SK-N-SH treated with all-trans-retinoic acid at 6 μM for 48 hours (cell line): Measurements from ENCODE around the gene STARD10.

Source experiments
- ATAC-seq: fragments of 200-7000 bp; cut with Tn5 transposase; 3 replicates; pipeline ENCODE4 v1.9.1; 2020; ENCODE audit warnings: mild to moderate bottlenecking, moderate library complexity
- BACH2 ChIP-seq: fragments of 250-450 bp; sonication (Bioruptor Pico); IDR thresholded peaks from 2 replicates; pipeline ENCODE4 v1.9.0; 2021; ENCODE audit warnings: mild to moderate bottlenecking, borderline replicate concordance
- CREB5 ChIP-seq: fragments of 250-450 bp; sonication (Bioruptor Pico); IDR thresholded peaks from 2 replicates; pipeline ENCODE4 v1.5.1; 2020; ENCODE audit warnings: low read depth, mild to moderate bottlenecking, moderate library complexity
- CSDC2 ChIP-seq: fragments of 250-450 bp; sonication (Bioruptor Pico); IDR thresholded peaks from 2 replicates; pipeline ENCODE4 v1.5.0; 2020; ENCODE audit warnings: mild to moderate bottlenecking, moderate library complexity
- CSRNP3 ChIP-seq: fragments of 250-450 bp; sonication (Bioruptor Pico); IDR thresholded peaks from 2 replicates; pipeline ENCODE4 v1.5.1; 2021; ENCODE audit warnings: mild to moderate bottlenecking, moderate library complexity
- ESRRG ChIP-seq: fragments of 250-450 bp; sonication (Bioruptor Pico); IDR thresholded peaks from 2 replicates; pipeline ENCODE4 v1.6.1; 2021; ENCODE audit warnings: mild to moderate bottlenecking
- GLIS3 ChIP-seq: fragments of 250-450 bp; sonication (Bioruptor Pico); IDR thresholded peaks from 2 replicates; pipeline ENCODE4 v1.5.0; 2020; ENCODE audit warnings: mild to moderate bottlenecking, moderate library complexity
- ISL1 ChIP-seq: fragments of 250-450 bp; sonication (Bioruptor Pico); IDR thresholded peaks from 2 replicates; pipeline ENCODE4 v2.1.2; 2022; ENCODE audit warnings: mild to moderate bottlenecking, moderate library complexity
- OSR1 ChIP-seq: fragments of 250-450 bp; sonication (Bioruptor Pico); IDR thresholded peaks from 2 replicates; pipeline ENCODE4 v1.8.0; 2022; ENCODE audit warnings: moderate library complexity, mild to moderate bottlenecking, inconsistent platforms
- PATZ1 ChIP-seq: fragments of 250-450 bp; sonication (Bioruptor Pico); IDR thresholded peaks from 2 replicates; pipeline ENCODE4 v1.8.0; 2020; ENCODE audit warnings: mild to moderate bottlenecking, moderate library complexity, borderline replicate concordance
- PPARA ChIP-seq: fragments of 250-450 bp; sonication (Bioruptor Pico); IDR thresholded peaks from 2 replicates; pipeline ENCODE4 v1.5.0; 2020; ENCODE audit warnings: mild to moderate bottlenecking, borderline replicate concordance
- RARB ChIP-seq: fragments of 250-450 bp; sonication (Bioruptor Pico); IDR thresholded peaks from 2 replicates; pipeline ENCODE4 v1.8.0; 2021; ENCODE audit warnings: mild to moderate bottlenecking, moderate library complexity
- SNAI2 ChIP-seq: fragments of 250-450 bp; sonication (Bioruptor Pico); IDR thresholded peaks from 2 replicates; pipeline ENCODE4 v1.5.0; 2020; ENCODE audit warnings: mild to moderate bottlenecking, moderate library complexity
- TCF4 ChIP-seq: fragments of 250-450 bp; sonication (Bioruptor Pico); IDR thresholded peaks from 2 replicates; pipeline ENCODE4 v1.8.0; 2021; ENCODE audit warnings: mild to moderate bottlenecking, moderate library complexity, borderline replicate concordance
- TOX ChIP-seq: fragments of 250-450 bp; sonication (Bioruptor Pico); IDR thresholded peaks from 2 replicates; pipeline ENCODE4 v1.8.0; 2021; ENCODE audit warnings: mild to moderate bottlenecking, moderate library complexity, borderline replicate concordance
- TSHZ2 ChIP-seq: fragments of 250-450 bp; sonication (Bioruptor Pico); IDR thresholded peaks from 2 replicates; pipeline ENCODE4 v1.5.0; 2020; ENCODE audit warnings: mild to moderate bottlenecking, moderate library complexity
- ZC3H10 ChIP-seq: fragments of 250-450 bp; sonication (Bioruptor Pico); IDR thresholded peaks from 2 replicates; pipeline ENCODE4 v1.5.1; 2021; ENCODE audit warnings: mild to moderate bottlenecking, moderate library complexity
- ZFP3 ChIP-seq: fragments of 250-450 bp; sonication (Bioruptor Pico); IDR thresholded peaks from 2 replicates; pipeline ENCODE4 v1.5.0; 2020; ENCODE audit warnings: mild to moderate bottlenecking, moderate library complexity
- ZFP30 ChIP-seq: fragments of 450-650 bp; formaldehyde crosslinking; IDR thresholded peaks from 2 replicates; pipeline ENCODE4 v1.5.0; 2022; ENCODE audit warnings: mild to moderate bottlenecking, moderate library complexity
- ZNF70 ChIP-seq: fragments of 450-650 bp; formaldehyde crosslinking; IDR thresholded peaks from 2 replicates; pipeline ENCODE4 v1.5.0; 2020; ENCODE audit warnings: mild to moderate bottlenecking, moderate library complexity

Gene STARD10

GRCh38 chr11:72763823-72764222 lies 30.0 kb downstream of the STARD10 start:
- TF ChIP-seq RARB (CRISPR knock-in tag) (no peak), CREB5 (CRISPR knock-in tag) (no peak), ZFP3 (CRISPR knock-in tag) (no peak), TOX (CRISPR knock-in tag) (no peak), ESRRG (CRISPR knock-in tag) (no peak), OSR1 (CRISPR knock-in tag) (no peak), PATZ1 (CRISPR knock-in tag) (no peak), TSHZ2 (CRISPR knock-in tag) (no peak), SNAI2 (CRISPR knock-in tag) (no peak), CSRNP3 (CRISPR knock-in tag) (no peak), ZNF70 (CRISPR knock-in tag) (no peak), GLIS3 (no peak), ISL1 (CRISPR knock-in tag) (no peak), ZC3H10 (CRISPR knock-in tag) (no peak), TCF4 (CRISPR knock-in tag) (no peak), PPARA (CRISPR knock-in tag) (no peak), ZFP30 (no peak)
- ATAC-seq, result no peak

- TF ChIP-seq TOX (CRISPR knock-in tag) (no peak), CSDC2 (CRISPR knock-in tag) (no peak), BACH2 (CRISPR knock-in tag) (no peak), TSHZ2 (CRISPR knock-in tag) (no peak)
- TF ChIP-seq, all 23 proteins: peak for 0
- ATAC-seq, result no peak
Measured at GRCh38 chr11:72762641-72763304, 31.1 kb downstream of the STARD10 start.
